ENCODE data around the gene NOX4.
"Not testable (repeated sequence)": the region's sequence is repeated elsewhere in the genome, so short reads cannot be mapped to it uniquely, and the experiment has no call there.

The NOX4 gene

DNA sequence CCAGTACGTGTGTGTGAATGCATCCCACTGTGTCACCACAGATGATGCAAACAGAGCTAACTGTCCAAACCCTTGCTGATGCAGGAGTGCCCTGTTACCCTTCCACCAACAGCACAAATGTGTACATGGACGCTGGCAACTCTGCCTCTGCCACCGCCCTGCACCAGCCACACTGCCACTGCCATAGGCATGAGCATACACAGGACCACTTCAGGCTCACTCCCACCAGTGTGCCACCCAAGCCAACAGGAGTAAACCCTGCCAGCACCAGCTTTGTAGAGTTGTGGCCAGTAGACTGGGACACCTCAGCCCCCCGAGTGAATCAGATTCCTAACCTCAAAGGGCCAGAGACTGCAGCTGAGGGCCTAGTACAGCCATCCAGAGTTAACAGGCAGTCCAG, 34.0 kb downstream of the NOX4 start:
- DNase-seq: no peak

DNA sequence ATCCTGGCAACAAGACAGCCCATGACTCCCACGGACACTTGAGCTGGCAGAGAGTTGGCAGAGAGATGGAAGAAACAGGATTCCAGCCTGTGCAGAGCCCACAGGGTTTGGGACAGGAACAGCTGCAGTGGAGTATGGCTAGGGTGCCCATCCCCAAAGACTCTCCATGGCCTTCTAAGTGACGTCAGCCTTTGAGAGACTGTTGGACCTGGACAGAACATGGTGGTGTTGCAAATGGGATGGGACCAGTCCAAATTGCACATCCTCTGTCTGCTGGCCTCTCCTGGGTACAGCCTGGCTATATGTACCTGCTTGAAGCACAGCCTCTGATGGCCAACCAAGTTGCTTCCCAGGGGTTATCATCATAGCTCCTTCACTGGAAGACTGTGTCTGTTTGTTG, 34.5 kb downstream of the NOX4 start:
- DNase-seq: no peak

DNA sequence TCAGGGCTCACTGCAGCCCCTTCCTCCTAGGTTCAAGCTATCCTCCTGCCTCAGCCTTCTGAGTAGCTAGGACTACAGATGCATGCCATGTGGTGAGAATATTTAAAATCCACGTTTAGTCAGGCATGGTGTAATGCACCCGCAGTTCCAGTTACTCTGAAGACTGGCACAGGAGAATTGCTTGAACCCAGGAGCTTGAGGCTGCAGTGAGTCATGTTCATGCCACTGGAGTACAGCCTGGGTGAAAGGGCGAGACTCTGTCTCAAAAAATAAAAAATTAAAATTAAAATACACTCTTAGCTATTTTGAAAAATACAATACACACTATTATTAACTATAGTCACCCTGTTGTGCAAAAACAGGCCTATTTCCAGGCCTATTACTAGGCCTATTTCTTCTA, 38.4 kb downstream of the NOX4 start:
- DNase-seq: no peak

DNA sequence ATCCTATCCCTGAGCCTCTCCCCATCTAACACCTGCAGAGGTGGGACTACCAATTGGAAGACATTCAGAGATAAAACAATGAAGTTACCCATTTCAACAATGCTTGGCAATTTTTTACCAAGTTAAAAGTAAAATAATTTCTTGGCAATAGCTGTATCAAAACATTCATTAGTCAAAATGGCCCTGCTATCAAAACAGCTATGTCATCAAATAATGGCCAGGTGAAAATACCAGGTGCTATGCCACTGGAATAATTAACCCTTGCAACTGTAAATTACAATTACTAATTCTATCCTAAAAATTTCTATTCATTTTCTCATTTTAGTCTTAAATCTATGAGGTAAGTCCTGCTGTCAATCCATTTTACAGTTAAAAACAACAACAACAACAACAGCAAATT, 43.3 kb downstream of the NOX4 start:
- no peak for DNase-seq

DNA sequence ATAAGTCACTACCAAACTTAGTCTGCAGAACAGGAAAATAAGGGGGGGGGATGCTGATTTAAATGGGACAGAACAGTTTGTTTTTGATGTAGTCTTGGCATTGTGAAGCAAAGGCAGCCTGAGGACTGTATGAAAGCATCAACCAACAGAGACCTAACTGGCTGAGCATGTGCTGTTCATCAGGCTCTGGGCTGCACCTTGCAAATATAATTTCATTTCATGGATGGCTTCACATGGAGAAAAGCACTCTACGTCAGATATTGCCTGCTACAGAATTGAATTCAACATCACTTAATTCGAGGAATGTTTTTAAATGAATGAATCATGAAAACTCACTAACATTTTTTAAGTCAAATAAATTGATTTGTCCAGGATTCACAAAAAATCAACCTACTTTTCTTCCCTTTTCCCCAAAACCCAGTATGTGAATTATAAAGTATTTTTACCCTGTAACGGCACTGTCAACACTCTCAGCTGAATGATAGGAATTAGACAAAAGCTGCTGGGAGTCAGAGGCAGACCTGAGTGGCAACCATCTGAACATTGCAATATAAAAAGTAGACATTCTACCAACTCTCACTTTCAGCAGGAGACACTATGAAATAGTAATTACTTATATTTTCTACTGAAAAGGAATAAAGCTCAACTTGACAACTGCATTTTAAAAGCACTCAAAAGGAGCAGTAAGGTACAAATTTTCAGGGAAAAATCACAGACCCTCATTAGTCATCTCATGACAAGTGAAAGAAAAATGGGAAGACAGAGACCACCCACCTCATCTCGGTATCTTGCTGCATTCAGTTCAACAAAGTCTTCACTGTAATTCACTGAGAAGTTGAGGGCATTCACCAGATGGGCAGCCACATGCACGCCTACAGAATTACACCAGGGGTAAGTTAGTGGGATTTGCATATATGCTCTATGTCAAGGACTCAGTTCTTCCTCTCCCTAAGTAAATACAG, 47.5 kb downstream of the NOX4 start:
- DNase-seq: no peak

DNA sequence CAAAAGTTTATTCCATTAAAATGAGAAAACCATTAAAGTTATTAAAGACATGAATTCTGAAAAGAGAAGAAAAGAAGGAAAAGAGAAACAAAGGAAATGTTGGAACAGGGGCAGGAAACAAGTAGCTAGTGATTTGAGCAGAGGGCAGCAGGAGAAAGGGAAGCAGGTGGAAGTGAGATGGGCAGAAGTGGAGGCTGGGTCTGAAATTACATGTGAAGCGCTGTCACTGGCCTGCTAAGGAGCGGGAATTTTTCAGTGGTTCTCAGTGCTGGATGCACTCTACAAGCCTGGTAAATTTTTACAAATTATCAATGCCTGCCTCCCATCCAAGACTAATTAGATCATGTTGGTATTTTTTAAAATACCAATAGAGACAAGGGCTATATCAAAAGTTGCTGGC, 48.4 kb downstream of the NOX4 start:
- no peak for DNase-seq

DNA sequence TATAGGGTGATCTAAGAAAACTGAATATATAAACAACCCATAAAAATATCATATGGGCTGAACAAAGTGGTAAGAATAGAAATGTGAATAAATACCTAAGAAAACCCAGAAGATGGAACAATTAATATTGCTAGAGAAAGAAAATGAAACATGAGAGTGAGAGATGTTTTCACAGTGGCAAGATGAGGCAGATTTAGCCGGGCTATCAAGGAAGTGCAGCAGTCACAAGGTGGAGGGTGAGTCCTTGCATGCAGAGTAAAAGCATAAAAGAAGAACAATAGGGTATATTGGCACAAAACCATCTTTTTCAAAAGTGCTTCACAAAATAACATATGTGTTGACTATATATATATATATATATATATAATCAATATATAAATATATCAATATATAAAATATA, 49.6 kb downstream of the NOX4 start:
- DNase-seq: no peak

DNA sequence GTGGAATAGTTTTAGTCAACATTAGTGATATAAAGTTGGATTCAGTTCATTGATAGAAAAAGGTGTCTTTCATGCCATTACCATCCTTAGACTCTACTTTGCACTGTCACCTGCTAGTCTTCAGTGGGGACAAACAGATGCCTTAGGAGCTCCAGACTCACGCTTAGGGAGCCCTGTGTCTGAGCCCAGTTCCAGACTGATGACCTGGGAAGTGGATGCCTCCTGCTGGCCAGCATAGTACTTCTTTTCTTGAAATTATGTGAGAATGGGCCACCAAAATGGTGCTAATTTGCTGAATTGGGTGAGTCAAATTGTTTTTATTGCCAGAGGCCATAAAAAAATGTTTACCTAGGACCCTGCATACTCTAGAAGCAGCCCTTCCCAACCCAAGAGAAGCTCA, 53.9 kb downstream of the NOX4 start:
- no peak for DNase-seq

DNA sequence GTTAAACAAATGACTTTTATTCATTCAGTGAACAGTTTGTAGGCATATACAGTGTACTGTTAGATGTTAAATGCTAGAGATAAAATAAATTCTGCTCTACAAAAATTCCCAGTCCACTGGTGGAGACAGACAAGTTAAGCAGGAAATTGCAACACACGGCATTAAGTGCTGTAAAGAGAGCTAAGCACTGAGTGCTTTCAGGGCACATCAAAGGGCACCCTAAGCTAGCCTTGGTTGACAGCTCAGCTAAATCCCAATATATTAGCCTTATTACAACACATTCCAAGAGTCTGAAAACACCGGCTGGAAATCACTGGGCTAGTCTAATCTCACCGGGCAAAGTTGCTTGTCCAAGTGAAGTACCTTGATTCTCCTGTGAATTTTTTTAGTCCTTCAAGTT, 55.1 kb downstream of the NOX4 start:
- DNase-seq: no peak

DNA sequence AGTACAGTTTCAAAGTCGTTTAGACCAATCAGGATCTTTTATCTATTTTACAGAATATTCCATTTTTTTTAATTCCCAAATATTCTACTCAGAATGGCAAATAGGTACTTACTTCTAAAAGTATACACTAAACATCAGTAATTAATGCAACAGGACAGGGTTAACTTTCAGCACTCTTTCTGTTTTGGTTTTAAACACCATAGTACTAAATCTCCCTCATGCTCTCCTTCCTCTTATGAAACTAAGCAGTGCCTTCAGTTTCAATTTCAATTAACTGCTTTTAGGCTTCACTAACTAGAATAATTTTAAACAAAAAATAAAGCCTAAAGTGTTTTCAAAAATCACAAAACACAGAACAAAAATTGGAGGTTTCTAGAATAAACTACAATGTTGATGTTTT, 57.9 kb downstream of the NOX4 start:
- no peak for DNase-seq

DNA sequence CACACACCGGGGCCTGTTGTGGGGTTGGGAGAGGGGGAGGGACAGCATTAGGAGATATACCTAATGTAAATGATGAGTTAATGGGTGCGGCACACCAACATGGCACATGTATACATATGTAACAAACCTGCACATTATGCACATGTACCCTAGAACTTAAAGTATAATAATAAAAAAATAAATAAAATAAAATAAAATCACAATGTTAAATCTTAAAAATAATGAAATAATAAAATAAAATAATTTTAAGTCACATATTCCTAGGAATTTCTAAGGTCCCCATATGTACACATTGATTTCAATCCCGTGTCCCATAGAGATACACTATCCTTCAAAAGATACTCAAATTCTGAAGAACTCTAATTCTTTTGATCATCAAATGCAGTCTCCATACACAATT, 59.0 kb downstream of the NOX4 start:
- not testable (repeated sequence) for DNase-seq

DNA sequence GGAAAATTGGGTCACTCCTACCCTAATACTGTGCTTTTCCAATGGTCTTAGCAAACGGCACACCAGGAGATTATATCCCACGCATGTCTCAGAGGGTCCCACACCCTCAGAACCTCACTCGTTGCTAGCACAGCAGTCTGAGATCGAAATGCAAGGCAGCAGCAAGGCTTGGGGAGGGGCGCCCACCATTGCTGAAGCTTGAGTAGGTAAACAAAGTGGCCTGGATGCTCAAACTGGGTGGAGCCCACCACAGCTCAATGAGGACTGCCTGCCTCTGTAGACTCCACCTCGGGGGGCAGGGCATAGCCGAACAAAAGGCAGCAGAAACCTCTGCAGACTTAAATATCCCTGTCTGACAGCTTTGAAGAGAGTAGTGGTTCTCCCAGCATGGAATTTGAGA, 64.7 kb downstream of the NOX4 start:
- not testable (repeated sequence) for DNase-seq

DNA sequence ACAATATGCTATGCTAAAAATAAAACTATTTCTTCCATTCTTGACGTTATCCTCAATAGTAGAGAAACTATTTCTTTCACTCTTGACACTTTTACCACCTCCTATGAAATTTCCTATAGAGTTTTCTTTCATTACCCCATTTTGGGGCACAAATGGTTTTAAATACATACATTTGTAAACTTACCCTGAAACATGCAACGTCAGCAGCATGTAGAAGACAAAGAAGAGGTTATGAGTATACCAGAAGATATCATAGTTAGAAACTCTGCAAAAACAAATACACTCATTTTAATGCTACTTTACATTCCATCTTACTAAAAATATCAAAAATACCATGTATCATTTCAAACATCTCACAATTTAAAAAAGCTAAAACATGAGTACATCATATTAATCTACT, 69.5 kb downstream of the NOX4 start:
- DNase-seq: no peak

DNA sequence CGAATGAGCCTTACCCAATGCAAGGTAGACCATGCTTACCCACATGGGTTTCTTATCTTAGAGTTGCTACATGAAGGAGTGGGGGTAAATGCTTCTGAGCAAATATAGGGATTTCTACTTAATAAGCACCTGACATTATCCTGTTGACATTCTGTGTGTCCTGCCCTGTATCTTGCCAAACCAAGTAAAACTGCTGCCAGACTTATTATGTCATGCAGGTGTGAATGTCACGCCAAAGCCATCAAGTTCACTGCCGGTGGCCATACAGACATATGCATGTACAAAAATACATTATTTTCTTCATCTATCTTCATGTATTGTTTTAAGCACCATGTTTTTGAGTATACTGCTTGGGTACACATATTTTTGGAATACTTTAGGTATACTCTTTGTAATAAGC, 70.2 kb downstream of the NOX4 start:
- DNase-seq: no peak

DNA sequence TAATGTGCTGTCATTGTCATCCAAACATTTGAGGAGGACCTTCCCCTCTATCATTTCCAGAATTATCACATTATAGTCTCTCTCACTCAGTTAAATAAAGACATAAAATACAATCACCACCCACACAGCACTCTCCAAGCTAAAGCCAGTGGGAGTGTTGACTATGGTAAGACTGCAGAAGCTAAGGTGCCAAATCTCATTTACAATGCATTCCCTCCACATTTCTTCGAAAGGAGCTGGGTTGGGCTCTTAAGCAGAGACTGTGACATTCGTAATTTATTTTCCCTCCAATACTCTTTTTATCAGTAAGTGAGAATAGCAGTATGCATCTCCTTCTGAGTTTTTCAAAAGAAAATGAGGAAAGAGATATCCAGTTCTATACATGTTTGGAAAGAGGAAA, 74.2 kb downstream of the NOX4 start:
- DNase-seq: no peak

DNA sequence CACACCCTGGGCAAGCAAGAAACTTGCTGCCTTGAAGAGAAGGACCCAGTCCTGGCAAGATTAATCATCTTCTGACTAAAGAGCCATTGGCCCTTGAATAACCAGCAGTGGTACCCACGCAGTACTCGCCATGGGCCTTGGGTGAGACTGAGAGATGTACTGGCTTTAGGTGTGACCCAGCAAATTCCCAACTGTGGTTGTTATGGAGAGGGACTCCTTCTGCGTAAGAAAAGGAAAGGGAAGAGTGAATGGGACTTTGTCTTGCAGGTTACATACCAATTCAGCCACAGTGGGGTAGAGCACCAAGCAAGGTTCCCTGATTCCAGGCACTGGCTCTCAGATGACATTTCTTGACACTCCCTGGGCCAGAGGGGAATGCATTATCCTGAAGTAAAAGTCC, 80.1 kb downstream of the NOX4 start:
- DNase-seq: not testable (repeated sequence)

DNA sequence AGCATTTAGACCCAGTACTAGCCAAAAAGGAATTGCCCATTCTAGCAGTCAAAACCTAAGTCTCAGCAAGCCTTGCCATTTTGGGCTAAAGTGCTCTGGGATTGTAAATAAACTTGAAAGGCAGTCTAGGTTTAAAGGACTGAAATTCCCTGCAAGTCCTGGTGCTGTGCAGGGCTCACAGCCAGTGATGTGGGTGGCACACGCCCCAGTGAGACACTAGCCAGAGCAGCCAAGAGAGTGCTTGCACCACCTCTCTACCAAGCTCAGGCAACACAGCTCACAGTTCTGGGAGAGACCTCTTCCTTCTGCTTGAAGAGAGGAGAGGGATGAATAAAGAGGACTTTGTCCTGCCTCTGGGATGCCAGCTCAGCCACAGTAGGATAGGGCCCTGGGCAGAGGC, 80.5 kb downstream of the NOX4 start:
- DNase-seq: not testable (repeated sequence)

DNA sequence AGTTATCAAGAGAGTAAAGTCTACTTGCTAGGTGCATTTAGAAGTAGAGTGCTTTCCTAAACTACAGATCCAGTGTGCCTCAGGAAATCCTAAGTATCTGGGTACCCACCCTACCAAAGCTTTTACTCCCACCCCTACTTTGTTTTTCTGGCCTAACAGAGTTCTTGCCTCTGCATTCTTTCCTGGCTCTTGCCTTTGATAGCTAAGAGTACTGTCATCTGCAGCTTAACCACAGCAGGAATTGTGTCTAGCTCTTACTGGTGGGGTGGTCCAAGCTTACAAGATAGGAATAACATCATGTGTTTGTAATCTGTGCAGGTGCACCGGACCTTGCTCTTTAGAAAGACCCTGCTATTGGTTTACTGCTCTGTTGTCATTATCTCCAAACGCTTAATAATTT, 82.7 kb downstream of the NOX4 start:
- DNase-seq: not testable (repeated sequence)

DNA sequence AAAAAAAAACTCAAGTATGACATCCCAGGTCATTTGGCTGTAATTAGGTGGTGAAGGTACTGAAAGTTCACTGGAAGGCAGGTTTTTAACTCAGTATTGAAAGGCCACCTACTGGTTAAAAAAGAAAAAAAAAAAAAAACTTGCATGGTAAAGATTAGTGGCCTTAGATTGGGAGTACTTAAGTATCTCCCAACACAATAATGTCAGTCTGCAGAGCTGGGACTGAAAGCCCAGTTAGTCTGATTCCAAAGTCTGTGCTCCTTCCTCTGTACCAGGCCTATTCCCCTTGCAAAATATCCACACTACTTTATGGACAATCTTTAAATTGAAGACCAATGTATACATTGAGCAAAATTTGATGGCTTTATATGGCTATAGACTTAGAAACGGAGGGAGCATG, 85.5 kb downstream of the NOX4 start:
- DNase-seq: no peak

DNA sequence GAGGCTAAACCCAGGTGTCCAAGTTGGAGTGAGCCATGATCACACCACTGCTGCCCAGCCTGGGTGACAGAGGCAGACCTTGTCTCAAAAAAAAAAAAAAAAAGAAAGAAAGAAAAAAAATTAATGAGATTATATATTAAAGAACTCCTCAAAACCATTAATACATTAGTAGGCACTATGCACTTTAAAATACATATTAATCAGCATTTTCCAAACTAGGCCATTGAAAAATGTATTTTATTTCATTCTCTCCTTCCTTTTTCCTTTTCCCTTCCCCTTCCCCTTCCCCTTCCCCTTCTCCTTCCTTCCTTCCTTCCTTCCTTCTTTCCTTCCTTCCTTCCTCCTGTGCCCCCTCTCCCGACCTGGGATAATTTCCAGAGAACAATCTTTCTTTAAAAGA, 99.5 kb downstream of the NOX4 start:
- not testable (repeated sequence) for DNase-seq

DNA sequence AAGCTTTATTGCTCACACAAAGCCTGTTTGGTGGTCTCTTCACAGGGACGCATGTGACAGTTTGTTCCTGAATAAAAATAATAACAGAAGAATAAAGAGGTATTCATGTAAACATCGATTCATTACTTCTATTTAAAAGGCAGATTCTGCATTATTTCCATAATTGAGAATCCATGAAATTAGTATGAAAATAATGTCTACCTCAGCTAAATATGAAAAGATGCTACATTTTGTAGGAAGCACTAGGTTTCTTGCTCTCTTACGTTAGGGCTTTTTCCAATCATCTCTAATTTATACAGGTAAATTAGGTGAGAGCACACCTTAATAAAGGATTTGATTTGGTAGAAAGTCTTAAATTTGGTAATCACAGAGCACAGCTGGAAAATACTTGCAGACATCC, 103.7 kb downstream of the NOX4 start:
- not testable (repeated sequence) for DNase-seq

DNA sequence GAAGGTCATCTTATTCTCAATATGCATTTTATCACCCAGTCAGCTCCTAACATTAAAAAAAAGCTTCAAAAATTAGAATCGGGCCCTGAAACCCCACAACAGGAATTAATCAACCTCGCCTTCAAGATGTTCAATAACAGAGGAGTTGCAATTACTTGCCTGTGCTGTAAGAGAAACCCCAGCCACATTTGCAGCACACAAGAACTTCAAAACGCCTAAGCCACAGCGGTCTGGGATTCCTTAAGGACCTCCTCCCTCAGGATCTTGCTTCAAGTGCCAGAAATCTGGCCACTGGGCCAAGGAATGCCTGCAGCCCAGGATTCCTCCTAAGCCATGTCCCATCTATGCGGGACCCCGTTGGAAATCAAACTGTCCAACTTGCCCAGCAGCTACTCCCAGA, 108.2 kb downstream of the NOX4 start:
- DNase-seq: not testable (repeated sequence)

DNA sequence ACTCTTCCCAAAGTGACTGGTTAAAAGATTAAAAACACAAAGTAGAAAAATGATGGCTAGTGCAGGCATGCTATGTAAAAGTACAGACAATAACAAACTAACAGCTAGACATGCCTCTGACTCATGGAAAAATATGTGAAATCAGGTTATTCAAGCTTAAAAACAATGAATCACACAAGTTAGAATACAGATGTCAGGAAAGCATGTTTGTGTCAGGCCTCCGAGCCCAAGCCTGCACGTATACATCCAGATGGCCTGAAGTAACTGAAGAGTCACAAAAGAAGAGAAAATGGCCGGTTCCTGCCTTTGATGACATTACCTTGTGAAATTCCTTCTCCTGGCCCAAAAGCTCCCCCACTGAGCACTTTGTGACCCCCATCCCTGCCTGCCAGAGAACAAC, 110.1 kb downstream of the NOX4 start:
- DNase-seq: no peak

DNA sequence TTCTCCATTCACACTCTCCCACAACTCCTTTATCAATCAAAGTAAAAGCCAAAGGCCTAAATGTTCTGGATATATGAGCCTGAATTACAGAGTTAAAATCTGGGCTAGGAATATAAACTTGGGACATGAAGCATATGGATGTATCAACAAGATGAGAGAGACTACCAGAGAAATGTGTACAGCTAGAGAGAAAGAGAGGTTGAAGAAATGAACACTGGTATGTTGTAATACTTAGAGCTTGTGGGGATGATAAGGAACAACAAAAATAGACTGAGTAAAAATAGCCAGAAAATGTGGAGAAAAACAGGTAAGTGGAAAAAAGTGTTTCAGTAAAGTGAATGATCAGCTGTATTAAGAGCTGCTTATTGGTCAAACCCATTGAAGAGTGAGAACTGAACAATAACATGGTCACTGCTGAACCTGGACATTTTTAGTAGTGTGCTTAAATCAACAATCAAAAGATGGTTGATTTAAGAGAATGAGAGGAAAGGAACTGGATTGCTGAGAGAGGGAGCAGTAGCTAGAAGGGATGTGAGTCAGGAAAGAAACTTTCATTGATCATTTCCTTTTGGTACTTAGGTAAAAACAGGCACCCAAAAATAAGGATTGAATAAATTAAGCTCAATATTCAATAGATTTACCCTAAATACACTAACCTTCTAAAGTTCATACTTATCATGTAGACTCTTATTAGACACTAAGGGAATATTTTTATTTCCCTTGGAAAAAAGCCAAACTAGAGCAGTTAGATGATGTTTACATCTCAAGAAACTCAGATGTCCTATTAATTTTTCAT, 111.0 kb downstream of the NOX4 start:
- not testable (repeated sequence) for DNase-seq

Measured in NCI-H187 (cell line).